K562 (cell line): ENCODE measurements around the gene HSD11B1. TPM values are rescaled to one million over a fixed set of nuclear protein-coding genes. Genes with fewer than 3 reads are reported as not detected.

Source experiments
- BMI1 ChIP-seq: fragments of 150-350 bp; IDR thresholded peaks from 2 replicates; pipeline ENCODE4 v1.6.1; 2014; ENCODE audit warnings: low read length
- EHMT2 ChIP-seq: fragments of 450-650 bp; IDR thresholded peaks from 2 replicates; pipeline ENCODE4 v1.6.1; 2018; ENCODE audit warnings: antibody characterized with exemption
- FOXP1 ChIP-seq: sonication (generic); formaldehyde crosslinking; IDR thresholded peaks from 2 replicates; pipeline ENCODE4 v1.8.0; 2022; ENCODE audit warnings: mild to moderate bottlenecking, missing genetic modification reagents
- GABPB2 ChIP-seq: fragments of 250-450 bp; sonication (Bioruptor Pico); conservative IDR thresholded peaks from 2 replicates; pipeline ENCODE4 v1.5.1; 2021; ENCODE audit warnings: mild to moderate bottlenecking
- GTF2A2 ChIP-seq: IDR thresholded peaks from 2 replicates; pipeline ENCODE4 v1.6.1; 2016; ENCODE audit warnings: mild to moderate bottlenecking, missing genetic modification characterization, missing compliant biosample characterization
- HLTF ChIP-seq: fragments of 450-650 bp; IDR thresholded peaks from 2 replicates; pipeline ENCODE4 v1.6.1; 2016
- IRF2 ChIP-seq: sonication (generic); formaldehyde crosslinking; IDR thresholded peaks from 2 replicates; pipeline ENCODE4 v1.8.1; 2022; ENCODE audit warnings: mild to moderate bottlenecking, missing genetic modification reagents
- JUNB ChIP-seq: fragments of 450-650 bp; formaldehyde crosslinking; conservative IDR thresholded peaks from 2 replicates; pipeline ENCODE4 v1.4.0; 2020; ENCODE audit warnings: mild to moderate bottlenecking
- RNF2 ChIP-seq: sonication (generic); IDR thresholded peaks from 2 replicates; pipeline ENCODE4 v1.6.1; 2016
- SMAD1 ChIP-seq: fragments of 150-350 bp; IDR thresholded peaks from 2 replicates; pipeline ENCODE4 v1.6.1; 2014; ENCODE audit warnings: low read length, low read depth; ENCODE audit not compliant: partially characterized antibody
- ZNF224 ChIP-seq: sonication (generic); formaldehyde crosslinking; IDR thresholded peaks from 2 replicates; pipeline ENCODE4 v1.8.0; 2022; ENCODE audit warnings: mild to moderate bottlenecking, missing genetic modification reagents
- ZNF280A ChIP-seq: fragments of 450-650 bp; IDR thresholded peaks from 2 replicates; pipeline ENCODE4 v1.6.1; 2018; ENCODE audit warnings: mild to moderate bottlenecking, low read depth; ENCODE audit not compliant: partially characterized antibody
- ZNF778 ChIP-seq: fragments of 450-650 bp; formaldehyde crosslinking; IDR thresholded peaks from 2 replicates; pipeline ENCODE4 v1.4.0; 2020; ENCODE audit warnings: mild to moderate bottlenecking, moderate library complexity
- polyA plus RNA-seq, 8 experiments: library from polyadenylated mRNA; depleted of rRNA in 4 of 8; stranded (reverse) in 5 of 8; unstranded in 3 of 8; fragments of >200 nt; fragmentation: Nextera tagmentation in 2 of 8; fragmentation: Illumina TruSeq in 1 of 8; extraction: Ambion mirVana in 2 of 8; extraction: Trizol in 1 of 8; gene quantifications; 2 replicates each; pipeline versions ENCODE4 v1.2.1 to v1.2.3, GENCODE V29; 2011 to 2014; ENCODE audit warnings: inconsistent platforms in 1 of 8, missing spikeins in 1 of 8
- total RNA-seq, 7 experiments: library from RNA; depleted of rRNA in 6 of 7; stranded (reverse); fragments of >200 nt in 6 of 7; fragmentation: Illumina TruSeq in 2 of 7; extraction: Trizol in 2 of 7; gene quantifications; 2 replicates each; pipeline versions ENCODE4 v1.2.1 to v1.2.3, GENCODE V29; 2011 to 2021; ENCODE audit warnings: low replicate concordance in 1 of 7
- TF ChIP-seq, protein P1 (sequence below): fragments of 200-600 bp; sonication (generic); IDR thresholded peaks from one replicate; pipeline ENCODE4 v1.6.1; 2012; ENCODE audit warnings: mild to moderate bottlenecking, low read depth, low read length, inconsistent platforms

Gene HSD11B1
- total and polyA plus RNA-seq, 9 of the 15 experiments (the other 6 are each of a cell fraction or from before 2014, with no cell fraction given), result 0.04 to 0.16 TPM; not detected in 7

GRCh38 chr1:209742409-209743144, 37.9 kb downstream of the HSD11B1 start (continued):
- no peak for TF ChIP-seq HLTF
- TF ChIP-seq GABPB2 (CRISPR knock-in tag), result no peak
- TF ChIP-seq JUNB (CRISPR knock-in tag), result no peak
- TF ChIP-seq RNF2, result peak; percentile 23; the same call in 1 of the 2 replicates
- no peak for TF ChIP-seq ZNF778 (CRISPR knock-in tag)
- TF ChIP-seq EHMT2, result no peak
- no peak for TF ChIP-seq ZNF280A
- TF ChIP-seq, protein P1, sequence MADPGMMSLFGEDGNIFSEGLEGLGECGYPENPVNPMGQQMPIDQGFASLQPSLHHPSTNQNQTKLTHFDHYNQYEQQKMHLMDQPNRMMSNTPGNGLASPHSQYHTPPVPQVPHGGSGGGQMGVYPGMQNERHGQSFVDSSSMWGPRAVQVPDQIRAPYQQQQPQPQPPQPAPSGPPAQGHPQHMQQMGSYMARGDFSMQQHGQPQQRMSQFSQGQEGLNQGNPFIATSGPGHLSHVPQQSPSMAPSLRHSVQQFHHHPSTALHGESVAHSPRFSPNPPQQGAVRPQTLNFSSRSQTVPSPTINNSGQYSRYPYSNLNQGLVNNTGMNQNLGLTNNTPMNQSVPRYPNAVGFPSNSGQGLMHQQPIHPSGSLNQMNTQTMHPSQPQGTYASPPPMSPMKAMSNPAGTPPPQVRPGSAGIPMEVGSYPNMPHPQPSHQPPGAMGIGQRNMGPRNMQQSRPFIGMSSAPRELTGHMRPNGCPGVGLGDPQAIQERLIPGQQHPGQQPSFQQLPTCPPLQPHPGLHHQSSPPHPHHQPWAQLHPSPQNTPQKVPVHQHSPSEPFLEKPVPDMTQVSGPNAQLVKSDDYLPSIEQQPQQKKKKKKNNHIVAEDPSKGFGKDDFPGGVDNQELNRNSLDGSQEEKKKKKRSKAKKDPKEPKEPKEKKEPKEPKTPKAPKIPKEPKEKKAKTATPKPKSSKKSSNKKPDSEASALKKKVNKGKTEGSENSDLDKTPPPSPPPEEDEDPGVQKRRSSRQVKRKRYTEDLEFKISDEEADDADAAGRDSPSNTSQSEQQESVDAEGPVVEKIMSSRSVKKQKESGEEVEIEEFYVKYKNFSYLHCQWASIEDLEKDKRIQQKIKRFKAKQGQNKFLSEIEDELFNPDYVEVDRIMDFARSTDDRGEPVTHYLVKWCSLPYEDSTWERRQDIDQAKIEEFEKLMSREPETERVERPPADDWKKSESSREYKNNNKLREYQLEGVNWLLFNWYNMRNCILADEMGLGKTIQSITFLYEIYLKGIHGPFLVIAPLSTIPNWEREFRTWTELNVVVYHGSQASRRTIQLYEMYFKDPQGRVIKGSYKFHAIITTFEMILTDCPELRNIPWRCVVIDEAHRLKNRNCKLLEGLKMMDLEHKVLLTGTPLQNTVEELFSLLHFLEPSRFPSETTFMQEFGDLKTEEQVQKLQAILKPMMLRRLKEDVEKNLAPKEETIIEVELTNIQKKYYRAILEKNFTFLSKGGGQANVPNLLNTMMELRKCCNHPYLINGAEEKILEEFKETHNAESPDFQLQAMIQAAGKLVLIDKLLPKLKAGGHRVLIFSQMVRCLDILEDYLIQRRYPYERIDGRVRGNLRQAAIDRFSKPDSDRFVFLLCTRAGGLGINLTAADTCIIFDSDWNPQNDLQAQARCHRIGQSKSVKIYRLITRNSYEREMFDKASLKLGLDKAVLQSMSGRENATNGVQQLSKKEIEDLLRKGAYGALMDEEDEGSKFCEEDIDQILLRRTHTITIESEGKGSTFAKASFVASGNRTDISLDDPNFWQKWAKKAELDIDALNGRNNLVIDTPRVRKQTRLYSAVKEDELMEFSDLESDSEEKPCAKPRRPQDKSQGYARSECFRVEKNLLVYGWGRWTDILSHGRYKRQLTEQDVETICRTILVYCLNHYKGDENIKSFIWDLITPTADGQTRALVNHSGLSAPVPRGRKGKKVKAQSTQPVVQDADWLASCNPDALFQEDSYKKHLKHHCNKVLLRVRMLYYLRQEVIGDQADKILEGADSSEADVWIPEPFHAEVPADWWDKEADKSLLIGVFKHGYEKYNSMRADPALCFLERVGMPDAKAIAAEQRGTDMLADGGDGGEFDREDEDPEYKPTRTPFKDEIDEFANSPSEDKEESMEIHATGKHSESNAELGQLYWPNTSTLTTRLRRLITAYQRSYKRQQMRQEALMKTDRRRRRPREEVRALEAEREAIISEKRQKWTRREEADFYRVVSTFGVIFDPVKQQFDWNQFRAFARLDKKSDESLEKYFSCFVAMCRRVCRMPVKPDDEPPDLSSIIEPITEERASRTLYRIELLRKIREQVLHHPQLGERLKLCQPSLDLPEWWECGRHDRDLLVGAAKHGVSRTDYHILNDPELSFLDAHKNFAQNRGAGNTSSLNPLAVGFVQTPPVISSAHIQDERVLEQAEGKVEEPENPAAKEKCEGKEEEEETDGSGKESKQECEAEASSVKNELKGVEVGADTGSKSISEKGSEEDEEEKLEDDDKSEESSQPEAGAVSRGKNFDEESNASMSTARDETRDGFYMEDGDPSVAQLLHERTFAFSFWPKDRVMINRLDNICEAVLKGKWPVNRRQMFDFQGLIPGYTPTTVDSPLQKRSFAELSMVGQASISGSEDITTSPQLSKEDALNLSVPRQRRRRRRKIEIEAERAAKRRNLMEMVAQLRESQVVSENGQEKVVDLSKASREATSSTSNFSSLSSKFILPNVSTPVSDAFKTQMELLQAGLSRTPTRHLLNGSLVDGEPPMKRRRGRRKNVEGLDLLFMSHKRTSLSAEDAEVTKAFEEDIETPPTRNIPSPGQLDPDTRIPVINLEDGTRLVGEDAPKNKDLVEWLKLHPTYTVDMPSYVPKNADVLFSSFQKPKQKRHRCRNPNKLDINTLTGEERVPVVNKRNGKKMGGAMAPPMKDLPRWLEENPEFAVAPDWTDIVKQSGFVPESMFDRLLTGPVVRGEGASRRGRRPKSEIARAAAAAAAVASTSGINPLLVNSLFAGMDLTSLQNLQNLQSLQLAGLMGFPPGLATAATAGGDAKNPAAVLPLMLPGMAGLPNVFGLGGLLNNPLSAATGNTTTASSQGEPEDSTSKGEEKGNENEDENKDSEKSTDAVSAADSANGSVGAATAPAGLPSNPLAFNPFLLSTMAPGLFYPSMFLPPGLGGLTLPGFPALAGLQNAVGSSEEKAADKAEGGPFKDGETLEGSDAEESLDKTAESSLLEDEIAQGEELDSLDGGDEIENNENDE, result no peak
- TF ChIP-seq IRF2 (CRISPR knock-in tag), result no peak
- TF ChIP-seq SMAD1, result no peak
- TF ChIP-seq ZNF224 (CRISPR knock-in tag), result no peak
- no peak for TF ChIP-seq GTF2A2
- TF ChIP-seq BMI1, result no peak
- TF ChIP-seq FOXP1 (CRISPR knock-in tag), result no peak
